HG02840 (cell line): ENCODE data around the gene FGF2.
"Not testable (repeated sequence)": the region's sequence is repeated elsewhere in the genome, so short reads cannot be mapped to it uniquely, and the experiment has no call there.

Experiments used
- ATAC-seq: cut with Tn5 transposase; IDR thresholded peaks from one replicate; pipeline ENCODE4 v1.9.1; 2021; ENCODE audit warnings: mild to moderate bottlenecking, moderate library complexity, moderate number of reproducible peaks; ENCODE audit not compliant: unreplicated experiment, low FRiP score

Gene FGF2

GRCh38 chr4:122811781-122812180 is 14.8 kb upstream of the FGF2 start:
- ATAC-seq, result not testable (repeated sequence)

DNA sequence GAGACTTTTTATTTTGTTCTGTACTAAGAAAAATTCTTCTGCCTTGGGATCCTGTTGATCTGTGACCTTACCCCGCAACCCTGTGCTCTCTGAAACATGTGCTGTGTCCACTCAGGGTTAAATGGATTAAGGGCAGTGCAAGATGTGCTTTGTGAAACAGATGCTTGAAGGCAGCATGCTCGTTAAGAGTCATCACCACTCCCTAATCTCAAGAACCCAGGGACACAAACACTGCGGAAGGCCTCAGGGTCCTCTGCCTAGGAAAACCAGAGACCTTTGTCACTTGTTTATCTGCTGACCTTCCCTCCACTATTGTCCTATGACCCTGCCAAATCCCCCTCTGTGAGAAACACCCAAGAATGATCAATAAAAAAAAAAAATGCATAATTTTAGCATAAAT is 13.8 kb upstream of the FGF2 start:
- ATAC-seq, result not testable (repeated sequence)

GRCh38 chr4:122814426-122814825 is 12.2 kb upstream of the FGF2 start:
- peak; percentile 99 for ATAC-seq

GRCh38 chr4:122815248-122815647 is 11.4 kb upstream of the FGF2 start:
- ATAC-seq, result no peak

GRCh38 chr4:122816476-122816875 is 10.2 kb upstream of the FGF2 start:
- no peak for ATAC-seq

- no peak for ATAC-seq
These were observed 6.8 kb upstream of the FGF2 start for GRCh38 chr4:122819708-122820449.

DNA sequence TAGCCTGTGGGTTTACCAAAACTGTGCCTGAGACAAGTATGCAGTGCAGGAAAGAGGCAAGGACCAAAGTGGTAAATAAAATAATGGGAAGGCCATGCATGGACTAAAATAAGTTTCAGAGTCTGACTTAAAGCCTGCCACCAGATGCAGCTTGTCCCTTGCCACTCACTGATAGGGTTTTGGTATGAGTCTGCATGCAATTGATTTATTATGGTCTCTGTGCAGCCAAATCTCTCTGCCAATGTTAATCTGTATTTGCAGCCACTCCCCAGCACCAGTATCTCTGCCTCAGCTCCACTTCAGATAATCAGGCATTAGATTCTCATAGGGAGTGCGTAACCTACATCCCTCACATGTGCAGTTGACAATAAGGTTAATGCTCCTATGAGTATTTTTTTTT is 5.5 kb upstream of the FGF2 start:
- ATAC-seq, result no peak

DNA sequence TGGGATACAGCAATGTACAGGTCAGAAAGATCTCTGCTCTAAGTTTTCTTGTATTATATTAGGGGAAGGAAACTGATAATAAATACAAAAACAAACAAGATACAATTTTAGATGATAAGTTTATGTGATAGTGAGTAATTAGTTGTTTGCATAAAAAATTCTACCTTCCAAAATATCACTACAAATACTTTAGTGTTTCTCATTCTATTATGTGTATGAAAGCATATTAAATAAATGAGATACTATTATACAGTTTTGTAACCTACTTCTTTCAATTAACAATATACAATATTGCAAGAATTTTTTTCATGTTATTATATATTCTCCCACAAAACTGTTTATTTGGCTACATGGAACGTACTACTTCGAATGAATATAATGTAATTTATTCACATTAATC is 4.2 kb upstream of the FGF2 start:
- ATAC-seq, result no peak

GRCh38 chr4:122823476-122823875 is 3.2 kb upstream of the FGF2 start:
- ATAC-seq, result no peak

- no peak for ATAC-seq
These were observed 2.0 kb upstream of the FGF2 start for GRCh38 chr4:122824616-122825015.

- ATAC-seq, result no peak
These were observed 528 bp upstream of the FGF2 start for GRCh38 chr4:122826079-122826527.

- ATAC-seq, result peak; percentile 53
These were observed 737 bp downstream of the FGF2 start for GRCh38 chr4:122827258-122827878.

DNA sequence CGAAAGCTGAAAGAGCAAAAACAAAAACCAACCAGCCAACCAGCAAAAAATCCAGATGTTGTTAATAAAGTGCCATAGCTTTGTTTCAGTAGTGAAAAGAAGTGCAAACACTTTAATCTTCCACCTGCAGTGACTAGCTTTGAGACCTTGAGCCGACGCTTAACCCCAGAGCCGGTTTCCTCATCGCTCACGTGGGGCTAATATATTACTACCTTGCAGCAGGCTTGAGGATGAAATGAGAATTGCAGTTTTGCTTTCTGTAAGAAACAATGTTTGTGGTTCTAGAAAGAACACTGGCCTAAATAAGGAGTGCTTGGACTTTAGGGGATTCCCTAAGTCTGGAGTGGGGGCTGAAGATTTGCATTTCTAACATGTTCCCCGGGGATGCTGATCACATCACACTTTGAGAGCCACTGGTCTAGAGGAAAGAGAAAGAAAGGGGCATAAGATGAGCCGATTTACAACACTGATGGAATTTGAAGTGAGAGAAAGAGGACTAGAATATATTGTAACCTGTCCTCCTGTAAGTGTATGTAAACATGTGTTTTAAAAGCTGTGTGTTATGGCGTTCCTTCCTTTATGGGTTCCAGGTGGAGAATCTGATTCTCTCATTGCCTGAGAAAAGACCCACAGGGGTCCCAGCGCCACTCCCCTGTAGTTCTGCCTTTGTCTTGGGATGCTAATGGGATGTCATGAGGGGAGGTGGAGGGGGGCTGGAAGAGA is 1.4 kb downstream of the FGF2 start:
- peak; percentile 89 for ATAC-seq

GRCh38 chr4:122830426-122831095 is 3.9 kb downstream of the FGF2 start:
- ATAC-seq, result no peak

GRCh38 chr4:122831515-122832196 is 5.0 kb downstream of the FGF2 start:
- ATAC-seq, result no peak

- no peak for ATAC-seq
These were observed 6.1 kb downstream of the FGF2 start for GRCh38 chr4:122832732-122833131.

- ATAC-seq, result no peak
These were observed 7.4 kb downstream of the FGF2 start for GRCh38 chr4:122833999-122834398.

DNA sequence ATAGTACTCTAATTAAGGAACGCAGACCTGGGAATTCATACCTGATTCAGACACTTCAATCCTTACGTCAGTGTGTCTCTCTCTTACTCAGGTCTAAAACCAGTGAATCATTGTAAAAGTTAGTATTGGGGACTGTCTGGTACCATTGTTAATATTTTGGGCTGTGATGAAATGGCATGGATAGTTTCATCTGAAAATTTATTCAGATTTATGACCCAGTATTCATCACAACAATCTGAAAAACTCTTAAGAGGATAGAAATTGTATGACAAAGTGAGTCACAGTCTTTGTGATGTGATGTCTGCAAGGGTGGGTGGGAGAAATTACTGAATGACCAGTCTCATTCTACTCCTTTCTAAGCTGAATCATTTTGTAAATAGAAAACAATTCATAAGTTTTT is 10.3 kb downstream of the FGF2 start:
- no peak for ATAC-seq

DNA sequence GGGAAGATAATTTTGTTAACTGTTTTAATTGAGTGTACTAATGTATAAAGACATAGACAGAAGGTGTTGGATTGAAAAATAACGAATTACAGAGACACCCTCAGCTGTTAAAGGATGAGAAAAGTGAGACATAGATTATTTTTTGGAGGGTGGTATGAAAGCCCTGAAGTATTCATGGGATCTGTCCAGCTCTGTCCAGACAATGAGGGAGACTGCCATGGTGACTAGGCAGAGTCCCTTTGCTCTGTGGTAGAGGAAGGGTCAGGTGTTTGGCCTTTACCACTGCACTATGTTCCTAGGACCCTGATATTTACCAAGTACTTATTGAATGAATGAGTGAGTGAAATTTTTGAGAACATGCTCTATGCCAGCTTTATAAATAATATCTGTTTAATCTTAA is 11.4 kb downstream of the FGF2 start:
- ATAC-seq, result no peak

DNA sequence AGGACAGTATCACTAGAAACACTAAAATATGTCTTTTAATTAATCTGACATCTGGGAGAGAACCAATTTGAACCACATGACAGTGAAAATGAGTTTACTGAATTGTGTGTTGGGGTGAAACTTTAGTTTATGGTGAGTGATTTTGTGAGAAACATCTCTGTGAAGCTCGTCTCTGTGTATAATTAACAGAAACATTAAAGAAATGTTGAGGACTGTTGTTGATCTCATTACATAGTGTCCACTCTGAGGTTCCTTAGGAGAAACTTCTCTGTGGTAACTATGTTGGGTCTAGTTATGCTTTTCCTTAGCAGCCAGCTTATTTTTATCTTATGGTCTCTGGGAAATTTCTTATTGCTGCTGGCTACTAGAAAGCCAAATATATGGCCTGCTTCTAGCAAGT is 15.8 kb downstream of the FGF2 start:
- no peak for ATAC-seq
